OCI-LY1 (cell line): Measurements from ENCODE around the gene LNX1.

Source experiments
- CTCF ChIP-seq: fragments of 200-600 bp; sonication (generic), shearing (Covaris generic); IDR thresholded peaks from 2 replicates; pipeline ENCODE4 v1.5.1; 2017; ENCODE audit warnings: mild to moderate bottlenecking, antibody characterized with exemption, low read length, moderate library complexity, mixed read lengths
- EZH2 ChIP-seq: fragments of 200-600 bp; sonication (generic), shearing (Covaris generic); IDR thresholded peaks from 2 replicates; pipeline ENCODE4 v1.8.0; 2017; ENCODE audit warnings: borderline replicate concordance, mixed run types, mild to moderate bottlenecking, antibody characterized with exemption, low read length, moderate library complexity, mixed read lengths

DNA sequence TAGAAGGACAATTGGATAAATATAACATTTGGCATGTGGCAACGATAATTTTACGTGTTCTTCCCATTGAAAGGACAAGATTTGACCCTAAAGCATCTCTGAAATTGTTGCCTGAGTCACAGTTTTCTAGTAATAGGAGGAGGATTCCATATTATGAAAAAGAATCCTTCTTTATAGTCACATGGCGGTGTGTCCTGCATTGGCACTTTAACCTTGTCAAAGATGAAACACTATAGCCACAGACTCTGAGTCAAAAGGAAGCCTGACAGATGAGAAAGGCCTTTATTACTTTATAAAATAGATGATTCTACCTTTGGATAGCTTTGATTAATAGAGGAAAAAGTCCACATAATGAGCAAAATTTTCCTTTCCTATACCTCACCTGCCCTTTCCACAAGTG lies 11.5 kb downstream of the LNX1 start:
- TF ChIP-seq CTCF (no peak), EZH2 (no peak)
